BJ (cell line): ENCODE results near the gene UPP1. TPM values are rescaled to one million over a fixed set of nuclear protein-coding genes. Genes with fewer than 3 reads are reported as not detected.
A peak's percentile ranks its signal among the peaks of the same experiment; 100 is the strongest.
"Not testable (repeated sequence)": the region's sequence is repeated elsewhere in the genome, so short reads cannot be mapped to it uniquely, and the experiment has no call there.

Experiments used
- CTCF ChIA-PET: fragments of 350-600 bp; formaldehyde crosslinking; extraction: SDS; loops from one replicate; lab custom pipeline; 2021; ENCODE audit warnings: antibody characterized with exemption, inconsistent platforms; lab: Yijun Ruan, JAX
- POLR2A ChIA-PET: fragments of 300-600 bp; sonication (Branson Sonifier 250); formaldehyde crosslinking; extraction: SDS; loops from one replicate; lab custom pipeline; 2021; ENCODE audit warnings: antibody characterized with exemption; lab: Charles Lee
- DNase-seq: peaks from one replicate; pipeline ENCODE4 v3.0.0-alpha.2; 2011; ENCODE audit warnings: low read depth
- H3K27me3 ChIP-seq: 2 replicates; pipeline ENCODE4 v1.6.0; 2011; ENCODE audit warnings: low read length; ENCODE audit not compliant: control insufficient read depth, insufficient read depth
- H3K36me3 ChIP-seq: 2 replicates; pipeline ENCODE4 v1.5.1; 2011; ENCODE audit warnings: low read length; ENCODE audit not compliant: control insufficient read depth, insufficient read depth
- H3K4me3 ChIP-seq: 2 replicates; pipeline ENCODE4 v1.5.1; 2011; ENCODE audit warnings: low read depth, mild to moderate bottlenecking, control low read depth, low read length
- polyA plus RNA-seq: library from polyadenylated mRNA; depleted of rRNA; stranded (reverse); fragments of >200 nt; gene quantifications from 2 replicates; pipeline ENCODE4 v1.2.3, GENCODE V29; 2011
- TF ChIP-seq, protein P1 (sequence below): IDR thresholded peaks from 2 replicates; pipeline ENCODE4 v1.5.1; 2011; ENCODE audit warnings: low read depth, mild to moderate bottlenecking, control low read depth, inconsistent platforms, low read length, moderate library complexity; ENCODE audit not compliant: insufficient read depth

The UPP1 gene
- polyA plus RNA-seq, 1 experiment, result 25.1 TPM

DNA sequence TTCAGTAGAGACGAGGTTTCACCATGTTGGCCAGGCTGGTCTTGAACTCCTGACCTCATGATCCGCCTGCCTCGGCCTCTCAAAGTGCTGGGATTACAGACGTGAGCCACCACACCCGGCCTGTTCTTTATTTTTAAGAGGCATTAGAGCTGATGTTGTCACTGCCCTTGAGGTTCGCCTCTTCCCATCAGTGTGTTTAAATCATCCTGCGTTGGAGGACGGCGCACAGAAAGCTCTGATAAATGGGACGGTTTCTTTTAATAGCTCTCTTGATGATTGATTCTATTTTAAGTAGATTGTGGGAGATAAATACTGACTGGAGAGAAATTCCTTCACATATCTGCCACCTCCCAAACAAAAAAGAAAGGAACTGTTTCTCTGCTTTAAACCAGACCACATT is 29.0 kb downstream of the UPP1 start:
- H3K27me3 ChIP-seq, result no peaks in the 10 kb centered on the region
- H3K36me3 ChIP-seq, result no peaks in the 10 kb centered on the region
- ChIA-PET POLR2A (no interaction called here), CTCF (no interaction called here)
- DNase-seq, result no peak
- no peak overlapping the region for H3K4me3 ChIP-seq
- TF ChIP-seq, protein P1, sequence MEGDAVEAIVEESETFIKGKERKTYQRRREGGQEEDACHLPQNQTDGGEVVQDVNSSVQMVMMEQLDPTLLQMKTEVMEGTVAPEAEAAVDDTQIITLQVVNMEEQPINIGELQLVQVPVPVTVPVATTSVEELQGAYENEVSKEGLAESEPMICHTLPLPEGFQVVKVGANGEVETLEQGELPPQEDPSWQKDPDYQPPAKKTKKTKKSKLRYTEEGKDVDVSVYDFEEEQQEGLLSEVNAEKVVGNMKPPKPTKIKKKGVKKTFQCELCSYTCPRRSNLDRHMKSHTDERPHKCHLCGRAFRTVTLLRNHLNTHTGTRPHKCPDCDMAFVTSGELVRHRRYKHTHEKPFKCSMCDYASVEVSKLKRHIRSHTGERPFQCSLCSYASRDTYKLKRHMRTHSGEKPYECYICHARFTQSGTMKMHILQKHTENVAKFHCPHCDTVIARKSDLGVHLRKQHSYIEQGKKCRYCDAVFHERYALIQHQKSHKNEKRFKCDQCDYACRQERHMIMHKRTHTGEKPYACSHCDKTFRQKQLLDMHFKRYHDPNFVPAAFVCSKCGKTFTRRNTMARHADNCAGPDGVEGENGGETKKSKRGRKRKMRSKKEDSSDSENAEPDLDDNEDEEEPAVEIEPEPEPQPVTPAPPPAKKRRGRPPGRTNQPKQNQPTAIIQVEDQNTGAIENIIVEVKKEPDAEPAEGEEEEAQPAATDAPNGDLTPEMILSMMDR, result no peak

DNA sequence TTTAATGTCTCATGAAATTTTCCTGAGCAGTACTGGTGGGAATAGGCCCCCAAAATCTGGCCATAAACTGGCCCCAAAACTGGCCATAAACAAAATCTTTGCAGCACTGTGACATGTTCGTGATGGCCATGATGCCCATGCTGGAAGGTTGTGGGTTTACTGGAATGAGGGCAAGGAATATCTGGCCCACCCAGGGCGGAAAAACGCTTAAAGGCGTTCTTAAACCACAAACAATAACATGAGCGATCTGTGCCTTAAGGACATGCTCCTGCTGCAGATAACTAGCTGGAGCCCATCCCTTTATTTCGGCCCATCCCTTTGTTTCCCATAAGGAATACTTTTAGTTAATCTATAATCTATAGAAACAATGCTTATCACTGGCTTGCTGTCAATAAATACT is 31.5 kb downstream of the UPP1 start:
- not testable (repeated sequence) for H3K27me3 ChIP-seq, H3K36me3 ChIP-seq, H3K4me3 ChIP-seq, DNase-seq
- ChIA-PET POLR2A (interaction anchor here (0.5 kb wide), 1 partner anchor 910 kb away, joined by 3 read pairs; no protein-coding TSS in a partner anchor), CTCF (interaction anchor here (2.8 kb wide), 1 partner anchor 11 kb away, joined by 21 read pairs; no protein-coding TSS in a partner anchor)

DNA sequence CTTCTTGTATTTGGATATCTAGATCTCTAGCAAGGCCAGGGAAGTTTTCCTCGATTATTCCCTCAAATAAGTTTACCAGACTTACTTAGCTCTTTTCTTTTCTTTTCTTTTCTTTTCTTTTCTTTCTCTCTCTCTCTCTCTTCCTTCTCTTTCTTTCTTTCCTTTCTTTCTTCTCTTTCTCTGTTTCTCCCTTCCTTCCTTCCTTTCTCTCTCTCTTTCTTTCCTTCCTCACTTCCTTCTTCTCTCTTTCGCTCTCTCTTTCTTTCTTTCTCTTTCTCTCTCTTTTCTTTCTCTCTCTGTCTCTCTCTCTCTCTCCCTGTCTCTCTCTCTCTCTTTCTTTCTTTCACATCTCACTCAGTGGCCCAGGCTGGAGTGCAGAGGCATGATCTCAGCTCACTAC is 37.0 kb downstream of the UPP1 start:
- ChIA-PET POLR2A (no interaction called here), CTCF (interaction anchor here (1.7 kb wide), 1 partner anchor 16 kb away, joined by 7 read pairs; no protein-coding TSS in a partner anchor)
- H3K27me3 ChIP-seq, result no peaks in the 10 kb centered on the region
- no peaks in the 10 kb centered on the region for H3K36me3 ChIP-seq
- no peak overlapping the region for H3K4me3 ChIP-seq
- TF ChIP-seq, protein P1, result no peak
- DNase-seq, result no peak

DNA sequence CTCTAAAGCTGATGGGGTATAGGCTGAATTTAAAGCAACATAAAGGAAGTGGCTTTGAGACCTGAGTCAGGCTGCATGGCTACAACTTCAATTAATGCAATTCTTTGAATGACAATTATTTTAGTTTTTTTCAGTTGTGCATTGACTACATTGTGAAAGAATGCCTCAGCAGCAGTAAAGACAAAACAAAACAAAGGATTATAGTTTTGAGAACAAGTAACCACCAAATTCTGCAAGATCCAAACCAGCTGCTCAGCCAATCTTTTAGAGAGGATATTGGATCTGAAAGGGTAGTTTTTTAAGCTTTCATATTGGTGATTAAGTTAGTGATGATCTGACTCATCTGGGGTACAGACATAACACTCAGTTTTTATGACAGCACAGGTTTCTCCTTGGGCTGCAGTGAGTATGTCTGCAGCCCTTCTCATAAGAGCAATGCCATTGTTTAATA is 41.6 kb downstream of the UPP1 start:
- no peak overlapping the region for H3K4me3 ChIP-seq
- peak; percentile 31 for DNase-seq
- no peaks in the 10 kb centered on the region for H3K27me3 ChIP-seq
- TF ChIP-seq, protein P1, result no peak
- POLR2A ChIA-PET, result no interaction called here
- no peaks in the 10 kb centered on the region for H3K36me3 ChIP-seq
- CTCF ChIA-PET, result interaction anchor here (1.0 to 2.1 kb wide), 6 partner anchors 9 to 186 kb away, joined by 3 to 17 read pairs (median 7); no protein-coding TSS in a partner anchor

DNA sequence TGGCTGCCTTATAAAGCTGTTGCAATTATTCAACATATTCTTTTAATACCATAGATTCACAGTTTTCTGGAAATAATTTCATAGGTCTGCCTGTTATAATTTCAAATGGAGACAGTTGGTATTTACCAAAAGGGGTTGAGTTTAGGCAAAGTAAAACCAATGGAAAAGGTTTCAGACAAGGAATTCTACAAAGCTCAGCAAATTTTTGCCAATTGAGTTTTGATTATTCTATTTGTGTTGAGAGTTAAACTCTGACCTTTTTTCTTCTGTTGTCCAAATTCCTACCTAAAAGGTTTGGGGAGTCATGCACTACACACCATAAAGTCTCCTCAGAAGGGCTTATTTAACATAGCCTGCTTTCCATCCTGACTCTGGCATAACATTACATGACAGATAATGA is 43.7 kb downstream of the UPP1 start:
- TF ChIP-seq, protein P1, result no peak
- Histone ChIP-seq H3K27me3 (no peaks in the 10 kb centered on the region), H3K4me3 (no peak overlapping the region), H3K36me3 (no peaks in the 10 kb centered on the region)
- DNase-seq, result no peak
- ChIA-PET CTCF (no interaction called here), POLR2A (no interaction called here)

DNA sequence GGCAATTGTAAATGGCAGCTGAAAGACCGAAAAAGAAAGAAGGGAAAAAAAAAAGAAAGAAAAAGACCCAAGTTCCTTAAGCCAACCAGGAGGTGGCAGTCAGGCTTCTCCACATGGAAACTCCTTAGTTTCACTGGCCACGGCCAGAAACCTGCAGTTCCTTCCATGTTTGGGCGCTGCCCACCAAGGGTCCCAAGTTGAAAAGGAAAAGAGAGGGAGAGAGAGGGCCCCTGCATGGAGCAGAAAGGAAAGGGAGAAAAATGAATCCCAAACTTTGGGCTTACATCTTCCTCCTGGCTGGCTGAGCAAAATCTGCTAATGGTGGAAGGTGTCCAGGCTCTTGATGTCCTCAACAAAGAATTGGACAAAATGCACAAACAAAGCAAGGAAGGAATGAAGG is 50.4 kb downstream of the UPP1 start:
- CTCF ChIA-PET, result interaction anchor here (1.3 to 4.6 kb wide), 6 partner anchors 9 to 195 kb away, joined by 3 to 27 read pairs (median 8); no protein-coding TSS in a partner anchor
- POLR2A ChIA-PET, result no interaction called here
- TF ChIP-seq, protein P1, result peak; percentile 56

More for the DNA sequence above, 50.4 kb downstream of the UPP1 start:
- Histone ChIP-seq H3K27me3 (no peaks in the 10 kb centered on the region), H3K4me3 (no peak overlapping the region), H3K36me3 (no peaks in the 10 kb centered on the region)
- no peak for DNase-seq
